HUES6 (cell line): ENCODE results near the gene SRRM2.
A peak's percentile ranks its signal among the peaks of the same experiment; 100 is the strongest.

Source experiments
- H3K27ac ChIP-seq: 2 replicates; pipeline ENCODE4 v1.7.0; 2013; ENCODE audit warnings: low read depth, mild to moderate bottlenecking, low read length, inconsistent platforms
- H3K27me3 ChIP-seq: 2 replicates; pipeline ENCODE4 v1.6.1; 2013; ENCODE audit warnings: low read length; ENCODE audit not compliant: control insufficient read depth, insufficient read depth
- H3K36me3 ChIP-seq: 2 replicates; pipeline ENCODE4 v1.6.1; 2013; ENCODE audit warnings: low read length; ENCODE audit not compliant: control insufficient read depth, insufficient read depth
- H3K4me1 ChIP-seq: 2 replicates; pipeline ENCODE4 v1.6.1; 2013; ENCODE audit warnings: low read length; ENCODE audit not compliant: control insufficient read depth, insufficient read depth
- H3K4me3 ChIP-seq: 2 replicates; pipeline ENCODE4 v1.5.1; 2013; ENCODE audit warnings: low read depth, low read length
- H3K9ac ChIP-seq: one replicate; pipeline ENCODE4 v1.6.1; 2013; ENCODE audit warnings: mild to moderate bottlenecking, low read length
- H3K9me3 ChIP-seq: 2 replicates; pipeline ENCODE4 v1.6.1; 2013; ENCODE audit warnings: low read depth, low read length; ENCODE audit not compliant: control insufficient read depth, insufficient read depth

Gene SRRM2

GRCh38 chr16:2779978-2780898 lies 27.8 kb downstream of the SRRM2 start:
- no peak overlapping the region for H3K27ac ChIP-seq
- no peak overlapping the region for H3K4me3 ChIP-seq
- no peaks in the 10 kb centered on the region for H3K9me3 ChIP-seq
- peaks cover 13% of the 10 kb centered on the region for H3K27me3 ChIP-seq
- peaks cover 18% of the 10 kb centered on the region for H3K4me1 ChIP-seq
- no peak overlapping the region for H3K9ac ChIP-seq
- H3K36me3 ChIP-seq: peaks cover 6% of the 10 kb centered on the region

GRCh38 chr16:2782583-2783351 lies 30.3 kb downstream of the SRRM2 start:
- peaks cover 28% of the 10 kb centered on the region for H3K27me3 ChIP-seq
- no peaks in the 10 kb centered on the region for H3K9me3 ChIP-seq
- no peak overlapping the region for H3K9ac ChIP-seq
- no peak overlapping the region for H3K27ac ChIP-seq
- H3K36me3 ChIP-seq: no peaks in the 10 kb centered on the region
- H3K4me1 ChIP-seq: peaks cover 20% of the 10 kb centered on the region; the same call in 1 of the 2 replicates
- no peak overlapping the region for H3K4me3 ChIP-seq

GRCh38 chr16:2783581-2784357 lies 31.3 kb downstream of the SRRM2 start:
- peaks cover 32% of the 10 kb centered on the region for H3K27me3 ChIP-seq
- H3K4me3 ChIP-seq: no peak overlapping the region
- H3K9ac ChIP-seq: no peak overlapping the region
- H3K36me3 ChIP-seq: no peaks in the 10 kb centered on the region
- peaks cover 11% of the 10 kb centered on the region; the same call in 1 of the 2 replicates for H3K4me1 ChIP-seq
- no peak overlapping the region for H3K27ac ChIP-seq
- no peaks in the 10 kb centered on the region for H3K9me3 ChIP-seq

GRCh38 chr16:2784358-2785100 lies 32.1 kb downstream of the SRRM2 start:
- Histone ChIP-seq H3K9me3 (no peaks in the 10 kb centered on the region), H3K27ac (no peak overlapping the region), H3K4me3 (peak overlapping the region; percentile 54; the same call in 1 of the 2 replicates), H3K27me3 (peaks cover 32% of the 10 kb centered on the region), H3K36me3 (no peaks in the 10 kb centered on the region), H3K9ac (no peak overlapping the region), H3K4me1 (peaks cover 10% of the 10 kb centered on the region; the same call in 1 of the 2 replicates)

GRCh38 chr16:2785101-2785991 lies 32.9 kb downstream of the SRRM2 start:
- Histone ChIP-seq H3K9ac (no peak overlapping the region), H3K36me3 (no peaks in the 10 kb centered on the region), H3K4me3 (peak overlapping the region; percentile 54), H3K27me3 (peaks cover 37% of the 10 kb centered on the region), H3K27ac (no peak overlapping the region), H3K9me3 (no peaks in the 10 kb centered on the region), H3K4me1 (0 out of 2 replicates have a peak, but pooled peaks cover 10% of the 10 kb centered on the region)

- H3K27me3 ChIP-seq: peaks cover 37% of the 10 kb centered on the region
- H3K36me3 ChIP-seq: no peaks in the 10 kb centered on the region
- H3K4me3 ChIP-seq: no peak overlapping the region
- no peak overlapping the region for H3K27ac ChIP-seq
- no peaks in the 10 kb centered on the region for H3K9me3 ChIP-seq
- no peak overlapping the region for H3K9ac ChIP-seq
- H3K4me1 ChIP-seq: 0 out of 2 replicates have a peak, but pooled peaks cover 8% of the 10 kb centered on the region
Measured at GRCh38 chr16:2786061-2786825, 33.8 kb downstream of the SRRM2 start.

- Histone ChIP-seq H3K9ac (no peak overlapping the region), H3K36me3 (no peaks in the 10 kb centered on the region), H3K27ac (no peak overlapping the region), H3K9me3 (no peaks in the 10 kb centered on the region), H3K4me3 (no peak overlapping the region), H3K4me1 (0 out of 2 replicates have a peak, but pooled peaks cover 8% of the 10 kb centered on the region), H3K27me3 (peaks cover 37% of the 10 kb centered on the region)
Measured at GRCh38 chr16:2786826-2787151, 34.4 kb downstream of the SRRM2 start.

- H3K9me3 ChIP-seq: no peaks in the 10 kb centered on the region
- no peak within 1 kb of the TSS for H3K27ac ChIP-seq
- H3K36me3 ChIP-seq: no peaks in the 10 kb centered on the region
- H3K9ac ChIP-seq: no peak within 1 kb of the TSS
- H3K27me3 ChIP-seq: peaks cover 37% of the 10 kb centered on the region
- H3K4me1 ChIP-seq: 0 out of 2 replicates have a peak, but pooled peaks cover 8% of the 10 kb centered on the region
- H3K4me3 ChIP-seq: no peak within 1 kb of the TSS
Measured at GRCh38 chr16:2787406-2787805, 35.0 kb downstream of the SRRM2 start, which contains the start of gene PRSS33. Gene PRSS33 (minus strand): TSS chr16:2787560. CDS start chr16:2786547, 1,013 bp downstream.

GRCh38 chr16:2787961-2788360 lies 35.5 kb downstream of the SRRM2 start:
- Histone ChIP-seq H3K36me3 (no peaks in the 10 kb centered on the region), H3K4me3 (no peak overlapping the region), H3K9me3 (no peaks in the 10 kb centered on the region), H3K27ac (no peak overlapping the region), H3K4me1 (0 out of 2 replicates have a peak, but pooled peaks cover 8% of the 10 kb centered on the region), H3K27me3 (peaks cover 37% of the 10 kb centered on the region), H3K9ac (no peak overlapping the region)
